ENCODE measurements around the gene CD99.
"Not testable (repeated sequence)": the region's sequence is repeated elsewhere in the genome, so short reads cannot be mapped to it uniquely, and the experiment has no call there.

Gene CD99

GRCh38 chrX:2675657-2676200 is 15.4 kb upstream of the CD99 start:
- DNase-seq = not testable (repeated sequence)

DNA sequence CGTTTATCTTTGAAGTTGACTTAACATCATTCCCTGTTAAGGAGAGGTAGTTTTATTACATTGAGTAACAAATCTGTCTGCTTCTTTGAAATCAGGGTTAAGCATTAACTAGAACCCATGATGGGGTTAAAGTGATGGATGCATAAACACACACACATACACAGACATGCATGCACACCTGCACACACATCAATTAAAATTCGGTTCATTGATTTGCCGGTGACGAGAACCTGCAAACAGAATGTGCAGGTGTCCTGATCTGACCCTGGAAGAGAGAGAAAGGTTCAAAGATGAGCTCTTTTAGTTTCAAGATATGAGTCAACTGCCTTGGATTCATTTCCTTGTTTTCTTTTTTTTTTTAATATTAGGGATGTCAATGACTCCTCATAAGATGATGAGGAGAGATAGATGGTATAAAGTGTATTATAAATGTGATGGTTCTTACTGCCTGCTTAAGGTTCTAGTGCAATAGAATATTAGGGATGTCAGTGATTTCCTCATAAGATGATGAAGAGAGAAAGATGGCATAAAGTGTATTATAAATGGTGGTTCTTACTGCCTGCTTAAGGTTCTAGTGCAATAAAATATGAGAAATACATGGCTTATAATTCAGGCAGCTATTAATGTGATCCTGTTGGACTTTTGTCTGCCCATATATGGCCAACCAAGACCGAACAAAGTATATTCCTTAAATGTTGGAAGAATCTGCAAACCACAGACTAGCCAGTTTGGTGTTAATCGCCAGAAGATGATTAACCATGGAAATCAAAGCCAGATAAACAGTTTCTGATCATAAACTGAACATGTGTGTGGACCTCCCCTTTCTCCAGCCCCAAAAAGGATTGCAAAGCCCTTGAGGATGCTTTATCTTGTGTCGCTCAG is 14.1 kb upstream of the CD99 start:
- no peak for DNase-seq

DNA sequence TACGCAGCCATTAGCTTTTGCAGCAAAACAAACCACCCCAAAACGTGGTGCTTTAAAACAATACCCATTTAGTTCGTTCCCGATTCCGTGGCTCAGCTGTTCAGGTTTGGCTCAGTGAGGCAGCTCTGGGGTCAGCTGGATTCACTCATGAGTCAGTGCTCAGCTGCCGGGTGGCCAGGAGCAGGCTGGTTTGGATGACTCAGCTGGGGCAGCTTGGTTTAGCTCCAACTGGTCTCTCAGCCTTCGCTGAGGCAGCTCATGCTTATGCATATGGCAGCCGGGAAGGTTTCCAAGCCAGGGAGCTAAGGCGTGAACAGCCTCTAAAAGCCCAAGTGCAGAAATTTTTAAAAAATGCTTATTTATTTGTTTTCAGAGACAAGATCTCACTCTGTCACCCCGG is 13.3 kb upstream of the CD99 start:
- DNase-seq = no peak

- DNase-seq = no peak
Observed at GRCh38 chrX:2678583-2678982, 12.5 kb upstream of the CD99 start.

GRCh38 chrX:2679534-2680485 is 11.3 kb upstream of the CD99 start:
- no peak for DNase-seq

GRCh38 chrX:2680486-2681348 is 10.4 kb upstream of the CD99 start:
- DNase-seq = no peak

DNA sequence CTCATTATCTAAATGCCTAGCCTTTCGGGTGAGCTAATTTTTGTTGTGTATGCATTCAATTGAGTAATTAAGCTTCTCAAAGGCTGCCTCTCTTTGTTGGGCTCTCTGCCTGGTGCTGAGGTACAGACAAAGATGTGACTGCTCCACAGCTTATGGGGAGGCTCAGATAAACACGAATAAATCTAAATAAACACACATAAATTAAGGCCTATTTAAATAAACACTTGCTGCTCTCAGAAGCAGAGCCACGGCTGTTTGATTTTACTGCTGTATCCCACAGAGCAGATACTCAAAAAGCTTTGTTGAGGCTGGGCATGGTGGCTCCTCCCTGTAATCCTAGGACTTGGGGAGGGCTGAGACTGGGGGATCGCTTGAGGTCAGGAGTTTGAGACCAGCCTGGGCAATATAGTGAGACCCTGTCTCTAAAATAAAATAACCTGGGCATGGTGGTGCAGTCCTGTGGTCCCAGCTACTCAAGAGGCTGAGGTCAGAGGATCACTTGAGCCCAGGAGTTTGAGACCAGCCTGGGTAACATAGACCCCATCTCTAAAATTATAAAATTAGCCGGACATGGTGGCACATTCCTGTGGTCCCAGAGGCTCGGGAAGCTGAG is 8.4 kb upstream of the CD99 start:
- no peak for DNase-seq

DNA sequence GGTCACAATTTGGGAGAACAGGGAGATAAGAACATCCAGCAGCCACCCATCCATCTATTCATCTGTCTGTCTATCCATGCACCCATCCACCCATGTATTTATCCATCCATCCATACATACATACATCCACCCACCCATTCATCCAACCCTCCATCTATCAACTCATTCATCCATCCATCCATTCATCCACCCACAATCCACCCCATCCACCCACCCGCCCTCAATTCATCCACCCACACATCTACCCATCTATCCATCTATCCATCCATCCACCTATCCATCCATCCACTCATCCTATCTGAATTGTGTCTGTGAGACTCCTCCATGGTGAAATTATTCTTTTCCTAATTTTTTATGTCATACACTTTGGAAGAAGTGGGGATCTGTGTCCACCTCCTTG is 6.8 kb upstream of the CD99 start:
- no peak for DNase-seq

DNA sequence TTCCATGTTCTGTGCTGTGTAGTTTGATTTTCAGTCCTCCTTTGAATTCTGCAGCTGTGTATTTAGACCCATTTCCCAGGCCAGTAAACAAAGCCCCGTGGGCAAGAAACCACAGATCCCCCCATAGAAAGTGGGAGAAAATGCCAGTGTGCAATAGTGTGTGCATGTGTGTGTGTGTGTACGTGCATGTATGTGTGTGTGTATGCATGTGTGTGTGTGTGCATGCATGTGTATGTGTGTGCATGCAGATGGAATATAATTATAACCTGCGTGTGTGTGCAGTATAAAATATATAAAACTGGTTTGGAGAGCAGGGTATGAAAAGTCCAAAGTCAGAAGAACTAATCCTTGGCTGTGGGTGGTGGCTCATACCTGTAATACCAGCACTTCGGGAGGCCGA is 5.2 kb upstream of the CD99 start:
- DNase-seq = no peak

DNA sequence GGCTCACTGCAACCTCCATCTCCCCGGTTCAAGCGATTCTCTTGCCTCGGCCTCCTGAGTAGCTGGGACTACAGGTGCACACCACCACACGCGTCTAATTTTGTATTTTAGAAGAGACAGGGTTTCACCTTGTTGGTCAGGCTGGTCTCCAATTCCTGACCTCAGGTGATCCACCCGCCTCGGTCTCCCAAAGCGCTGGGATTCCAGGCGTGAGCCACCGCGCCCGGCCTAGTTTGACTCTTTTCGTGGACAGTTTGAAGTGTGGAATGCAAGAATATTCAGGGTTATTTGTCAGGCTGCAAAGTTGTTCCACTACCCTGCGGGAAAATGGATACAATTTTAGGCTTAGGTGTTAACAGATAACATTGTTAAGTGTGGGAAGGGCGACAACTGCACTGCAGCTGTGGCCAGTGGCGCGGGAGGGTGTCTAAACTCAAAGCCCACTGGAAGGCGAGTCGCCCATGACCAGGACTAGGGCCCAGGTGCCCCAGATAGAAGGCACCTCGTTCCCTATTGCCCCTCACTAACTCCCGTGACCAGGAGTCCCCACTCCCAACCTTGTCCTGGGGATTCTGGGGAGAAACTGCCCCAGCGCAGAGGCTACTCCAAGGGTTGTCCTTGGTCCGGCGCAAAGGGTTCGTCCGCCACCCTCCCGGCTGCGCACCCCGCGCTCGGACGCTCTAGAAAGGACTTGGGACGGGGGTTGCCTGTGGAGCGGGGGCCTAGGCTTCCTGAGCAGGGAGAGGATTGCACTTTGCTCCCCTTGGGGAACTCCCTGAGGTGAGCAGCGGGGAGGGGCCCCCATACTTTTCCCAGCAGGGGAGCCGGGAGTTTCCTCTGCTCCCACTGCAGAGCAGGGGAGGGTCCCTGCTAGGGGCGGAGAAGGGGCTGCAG is 1.1 kb upstream of the CD99 start:
- DNase-seq = no peak

DNA sequence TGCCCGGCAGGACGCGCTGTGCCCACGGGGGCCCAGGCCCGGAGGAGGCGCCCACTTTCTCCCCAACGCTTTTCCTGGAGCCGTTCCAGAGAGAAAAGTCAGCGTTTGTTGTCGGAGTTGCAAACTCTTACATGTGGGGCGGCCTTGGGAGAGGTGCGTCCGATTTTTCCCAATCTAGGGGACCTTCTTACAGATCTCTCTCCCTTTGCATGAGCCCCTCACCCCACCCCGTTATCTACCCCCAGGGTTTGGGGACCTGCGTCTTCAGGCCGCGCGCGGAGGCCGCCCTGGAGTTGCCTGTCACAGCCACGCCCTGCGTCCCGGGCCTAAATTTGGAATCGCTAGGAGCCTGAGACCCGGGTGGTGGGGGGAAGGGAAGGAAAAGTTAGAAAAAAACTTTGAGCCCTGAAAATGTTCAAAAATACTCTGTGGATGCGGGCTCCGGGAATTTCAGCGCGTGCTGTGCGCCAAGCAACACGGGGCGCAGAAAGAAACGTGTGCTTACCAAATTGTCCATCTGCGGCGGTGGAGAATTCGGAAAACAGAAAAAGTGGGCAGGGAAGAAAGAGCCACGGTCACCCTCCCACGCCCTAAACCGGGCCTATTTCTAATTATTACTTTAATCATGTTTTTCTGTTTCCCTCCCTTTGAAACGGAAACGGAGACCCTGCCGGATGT is 587 bp downstream of the CD99 start:
- no peak for DNase-seq

GRCh38 chrX:2692221-2693112 is 1.4 kb downstream of the CD99 start:
- no peak for DNase-seq

- DNase-seq = no peak
Observed at GRCh38 chrX:2693113-2694002, 2.3 kb downstream of the CD99 start.

DNA sequence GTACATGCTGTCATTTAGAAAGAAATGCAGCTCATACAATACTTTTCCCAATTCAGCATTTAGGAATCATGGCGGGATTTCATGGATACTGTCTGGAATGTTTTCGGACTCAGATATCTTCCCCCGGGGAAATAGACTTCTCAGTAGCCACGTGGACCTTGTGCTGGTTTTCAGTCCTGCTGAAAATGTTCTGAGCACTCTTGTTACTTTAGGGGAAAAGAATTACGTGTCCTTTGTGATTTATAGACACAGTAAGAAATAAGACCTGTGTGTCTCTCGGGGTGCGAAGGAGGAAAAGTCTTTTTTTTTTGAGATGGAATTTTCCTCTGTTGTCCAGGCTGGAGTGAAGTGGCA is 3.8 kb downstream of the CD99 start:
- DNase-seq = no peak

DNA sequence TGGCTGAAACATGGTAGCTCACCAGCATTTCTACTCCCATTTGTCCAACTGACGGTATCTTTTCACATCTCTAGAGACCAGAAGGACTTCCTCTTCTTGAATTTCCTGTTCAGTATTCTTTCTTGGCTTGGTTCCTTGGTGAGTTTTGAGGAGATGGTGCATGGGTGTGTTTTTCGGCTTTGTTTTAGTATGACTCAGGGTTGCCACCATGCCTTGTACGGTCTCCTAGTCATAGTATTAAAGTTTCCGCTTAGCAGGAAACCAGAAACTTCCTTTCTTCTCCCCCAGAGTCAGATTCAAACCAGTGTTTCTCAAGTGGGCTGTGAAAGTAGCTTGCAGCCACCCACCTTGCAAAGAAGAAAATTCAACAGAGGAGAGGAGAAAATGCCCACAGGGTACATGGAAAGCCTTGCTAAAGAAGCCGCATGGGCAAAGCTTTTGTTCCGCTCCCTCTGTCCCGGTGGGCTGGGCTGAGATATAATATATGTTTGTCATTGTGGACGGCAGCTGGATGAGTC is 5.7 kb downstream of the CD99 start:
- no peak for DNase-seq

GRCh38 chrX:2697306-2697705 is 6.2 kb downstream of the CD99 start:
- no peak for DNase-seq
